SK-N-SH (cell line): ENCODE data around the gene CDKN3.
"Not testable (repeated sequence)": the region's sequence is repeated elsewhere in the genome, so short reads cannot be mapped to it uniquely, and the experiment has no call there.

ENCODE experiments used
- CHD2 ChIP-seq: fragments of 150-350 bp; IDR thresholded peaks from 2 replicates; pipeline ENCODE4 v1.6.1; 2018; ENCODE audit warnings: low read length; ENCODE audit not compliant: partially characterized antibody
- CTCF ChIP-seq: fragments of 200-600 bp; sonication (generic); IDR thresholded peaks from 2 replicates; pipeline ENCODE4 v1.6.1; 2017; ENCODE audit warnings: antibody characterized with exemption, mild to moderate bottlenecking, moderate library complexity
- EZH2phosphoT487 ChIP-seq: fragments of 200-600 bp; sonication (generic); IDR thresholded peaks from 2 replicates; pipeline ENCODE4 v1.6.1; 2017; ENCODE audit warnings: low read depth, mixed run types, mild to moderate bottlenecking, antibody characterized with exemption, moderate library complexity, borderline replicate concordance
- JUND ChIP-seq: IDR thresholded peaks from 2 replicates; pipeline ENCODE4 v1.4.0; 2012
- MAX ChIP-seq: IDR thresholded peaks from 2 replicates; pipeline ENCODE4 v1.4.0; 2012; ENCODE audit warnings: low read depth
- MXI1 ChIP-seq: IDR thresholded peaks from 2 replicates; pipeline ENCODE4 v1.6.1; 2012; ENCODE audit warnings: mild to moderate bottlenecking, low read depth, low read length, improper control_type of control experiment
- NRF1 ChIP-seq: IDR thresholded peaks from 2 replicates; pipeline ENCODE4 v1.6.1; 2012; ENCODE audit warnings: low read depth, mild to moderate bottlenecking, low read length
- POLR2AphosphoS5 ChIP-seq: IDR thresholded peaks from 2 replicates; pipeline ENCODE4 v1.6.1; 2012; ENCODE audit warnings: low read depth, low read length
- RAD21 ChIP-seq: IDR thresholded peaks from 2 replicates; pipeline ENCODE4 v1.6.1; 2012; ENCODE audit warnings: mild to moderate bottlenecking, low read length
- REST ChIP-seq: IDR thresholded peaks from 2 replicates; pipeline ENCODE4 v1.6.1; 2012; ENCODE audit warnings: mild to moderate bottlenecking, low read depth, low read length, moderate library complexity
- SIN3A ChIP-seq: IDR thresholded peaks from 2 replicates; pipeline ENCODE4 v1.6.1; 2012; ENCODE audit warnings: low read depth, mild to moderate bottlenecking, low read length, moderate library complexity, borderline replicate concordance
- TAF1 ChIP-seq: IDR thresholded peaks from 2 replicates; pipeline ENCODE4 v1.6.1; 2012; ENCODE audit warnings: low read depth, mild to moderate bottlenecking, low read length, moderate library complexity, borderline replicate concordance
- TCF12 ChIP-seq: IDR thresholded peaks from 2 replicates; pipeline ENCODE4 v1.4.0; 2012
- USF1 ChIP-seq: IDR thresholded peaks from 2 replicates; pipeline ENCODE4 v1.4.0; 2012; ENCODE audit warnings: low read depth, borderline replicate concordance

- TF ChIP-seq EZH2phosphoT487, CTCF, RAD21, POLR2AphosphoS5, CHD2, NRF1, USF1, TCF12, JUND, TAF1, SIN3A, MAX, MXI1, REST: not testable (repeated sequence)
Observed at GRCh38 chr14:54442961-54443360, 46.2 kb downstream of the CDKN3 start.
